Measurements from ENCODE around the gene MORN3. TPM values are rescaled to one million over a fixed set of nuclear protein-coding genes. Genes with fewer than 3 reads are reported as not detected.

MORN3 gene
- total and polyA plus RNA-seq, 10 of the 15 experiments (the other 5 are each of a cell fraction or from before 2014, with no cell fraction given), result 0.08 to 0.34 (median 0.17) TPM

GRCh38 chr12:121715862-121716435, 46.5 kb upstream of the MORN3 start:
- ChIA-PET CTCF (interaction anchor here (0.6 to 1.5 kb wide), 5 partner anchors 28 to 96 kb away, joined by 3 to 4 read pairs (median 3); no protein-coding TSS in a partner anchor), SMC1A (ENCODE audit: uncharacterized antibody, unreplicated experiment) (no interaction called here), POLR2A (interaction anchor here (0.5 to 1.0 kb wide), 3 partner anchors 72 to 551 kb away, joined by 3 to 4 read pairs (median 3); no protein-coding TSS in a partner anchor), RAD21 (ENCODE audit: unreplicated experiment) (interaction anchor here (1.4 kb wide), 1 partner anchor 78 kb away, joined by 5 read pairs; no protein-coding TSS in a partner anchor)
- Histone ChIP-seq H3K79me2 (ENCODE audit: control insufficient read depth, insufficient read depth, low read length) (peaks cover 14% of the 10 kb centered on the region), H3K9ac (ENCODE audit: control insufficient read depth, insufficient read depth, low read length) (no peak overlapping the region), H3K4me1 (ENCODE audit: control insufficient read depth, insufficient read depth, low read length) (no peaks in the 10 kb centered on the region), H3K27me3 (replicated peaks in 1 of 2; ENCODE audit: control insufficient read depth in 2 of 2, insufficient read depth in 2 of 2, low read length in 1 of 2) (no peaks in the 10 kb centered on the region), H3K4me3 (no peak overlapping the region), H3K4me2 (ENCODE audit: control insufficient read depth, insufficient read depth) (no peak overlapping the region), H3K36me3 (ENCODE audit: control insufficient read depth in 2 of 2, insufficient read depth in 2 of 2, low read length in 1 of 2) (no peaks in the 10 kb centered on the region), H3K27ac (ENCODE audit: control insufficient read depth, insufficient read depth) (no peak overlapping the region), H2AFZ (ENCODE audit: control insufficient read depth, low read depth, low read length) (no peak overlapping the region), H4K20me1 (ENCODE audit: control insufficient read depth, insufficient read depth) (no peaks in the 10 kb centered on the region), H3K9me3 (replicated peaks; ENCODE audit: control insufficient read depth, insufficient read depth, low read length) (no peaks in the 10 kb centered on the region)
- no TSS peak for BruUV-seq (replicated peaks)
- FAIRE-seq (no peak), ATAC-seq (no peak), DNase-seq (ENCODE audit: low read depth, low spot score) (no peak)
- intact Hi-C loops (cut with micrococcal nuclease; ENCODE audit: unreplicated experiment) (no loop called here), in situ Hi-C loops (cut with MboI) (no loop called here)
- 82% methylated on average over 6 of the region's 6 CpGs for WGBS (ENCODE audit: insufficient coverage, insufficient replicate concordance, low lambda C conversion rate, missing lambda C conversion rate)
- TF ChIP-seq ZNF274 (IDR thresholded peaks at IDR 0.05; ENCODE audit: insufficient read depth, insufficient read length) (no peak), IKZF1 (conservative IDR thresholded peaks at IDR 0.05) (no peak), ZNF24 (IDR thresholded peaks at IDR 0.05) (no peak), RAD21 (IDR thresholded peaks at IDR 0.05; ENCODE audit: insufficient read depth, low read depth, low read length) (no peak), ELK1 (IDR thresholded peaks at IDR 0.05; ENCODE audit: low read depth, low read length) (no peak), TBL1XR1 (IDR thresholded peaks at IDR 0.05; ENCODE audit: low read depth, low read length) (no peak), ATF2 (IDR thresholded peaks at IDR 0.05; ENCODE audit: low read length) (no peak), CREM (IDR thresholded peaks at IDR 0.05; ENCODE audit: low read depth) (no peak), EP300 (IDR thresholded peaks at IDR 0.05; ENCODE audit: borderline replicate concordance in 1 of 2, control insufficient read depth in 1 of 2, low read depth in 2 of 2, low read length in 2 of 2) (no peak), CHD2 (IDR thresholded peaks at IDR 0.05; ENCODE audit: borderline replicate concordance, low read depth, low read length) (no peak), USF1 (IDR thresholded peaks at IDR 0.05; ENCODE audit: borderline replicate concordance, extremely low read length, insufficient read depth, low read depth, low read length) (no peak), TCF3 (IDR thresholded peaks at IDR 0.05; ENCODE audit: borderline replicate concordance, insufficient read depth, low read depth, low read length) (no peak), ATF7 (IDR thresholded peaks at IDR 0.05; ENCODE audit: low read depth) (no peak), SIN3A (IDR thresholded peaks at IDR 0.05; ENCODE audit: low read depth, low read length) (no peak), MEF2A (IDR thresholded peaks at IDR 0.05; ENCODE audit: insufficient read depth, low read depth, low read length) (no peak), CEBPB (IDR thresholded peaks at IDR 0.05; ENCODE audit: borderline replicate concordance in 1 of 2, low read depth in 2 of 2, low read length in 2 of 2) (no peak), ASH2L (IDR thresholded peaks at IDR 0.05; ENCODE audit: borderline replicate concordance, low read depth) (no peak), IKZF2 (IDR thresholded peaks at IDR 0.05) (no peak), NFXL1 (IDR thresholded peaks at IDR 0.05; ENCODE audit: borderline replicate concordance) (no peak), HSF1 (IDR thresholded peaks at IDR 0.05; ENCODE audit: low read depth, low read length) (no peak)
